HCT116 (cell line): ENCODE data around the gene EPHA3. TPM values are rescaled to one million over a fixed set of nuclear protein-coding genes. Genes with fewer than 3 reads are reported as not detected.

Source experiments
- ATAC-seq: fragments of 200-7000 bp; cut with Tn5 transposase; 2 replicates; pipeline ENCODE4 v1.9.1; 2020; ENCODE audit warnings: mild to moderate bottlenecking, moderate library complexity
- BruUV-seq: library from RNA; stranded (reverse); fragments of 400-500 nt; replicated peaks from 2 replicates; lab custom pipeline; 2021; lab: Mats Ljungman, UMichigan
- CTCF ChIA-PET: fragments of 300-600 bp; sonication (Branson Sonifier 250); formaldehyde crosslinking; loops from one replicate; lab custom pipeline; 2021; ENCODE audit warnings: antibody characterized with exemption; lab: Charles Lee
- POLR2A ChIA-PET: fragments of 300-600, 350-600 bp; sonication (Branson Sonifier 250); formaldehyde crosslinking; loops from one replicate; lab custom pipeline; 2021; ENCODE audit warnings: antibody characterized with exemption; lab: Charles Lee
- RAD21 ChIA-PET, 2 experiments: fragments of 300-600 bp; sonication (Branson Sonifier 250); formaldehyde crosslinking; loops; one replicate each; lab custom pipeline; 2023; ENCODE audit warnings: low total read pairs in 2 of 2; ENCODE audit not compliant: uncharacterized antibody in 2 of 2, unreplicated experiment in 2 of 2, low non-redundant PET in 1 of 2; lab: Charles Lee
- DNase-seq: peaks from one replicate; pipeline ENCODE4 v3.0.0-alpha.2; 2010; ENCODE audit warnings: low read depth, low spot score
- H2AFZ ChIP-seq: fragments of 200-600 bp; shearing (Covaris generic), sonication (generic); 2 replicates; pipeline ENCODE4 v1.6.1; 2017; ENCODE audit warnings: low read depth, mixed run types, mixed read lengths, antibody characterized with exemption, low read length; ENCODE audit not compliant: poor library complexity, severe bottlenecking
- H3K27ac ChIP-seq: 2 replicates; pipeline ENCODE4 v1.5.1; 2012; ENCODE audit warnings: low read depth, low read length
- H3K27me3 ChIP-seq: fragments of 200-600 bp; sonication (generic); 2 replicates; pipeline ENCODE4 v1.6.1; 2016; ENCODE audit warnings: mixed run types, low read length, mixed read lengths; ENCODE audit not compliant: insufficient read depth
- H3K36me3 ChIP-seq, 2 experiments: fragments of 200-500 bp in 1 of 2; fragments of 200-600 bp in 1 of 2; sonication (Bioruptor generic) in 1 of 2; sonication (generic) in 1 of 2; 2 replicates each; pipeline versions ENCODE4 v1.5.1 to v1.6.1; 2014 to 2016; ENCODE audit warnings: low read length in 2 of 2, inconsistent platforms in 1 of 2, mixed read lengths in 1 of 2, mixed run types in 1 of 2; ENCODE audit not compliant: insufficient read depth in 2 of 2, control insufficient read depth in 1 of 2
- H3K4me1 ChIP-seq, 2 experiments: fragments of 200-600 bp in 1 of 2; sonication (generic) in 1 of 2; 2 replicates each; pipeline versions ENCODE4 v1.5.1 to v1.6.1; 2012 to 2017; ENCODE audit warnings: low read length in 2 of 2, inconsistent platforms in 1 of 2, mild to moderate bottlenecking in 1 of 2, mixed read lengths in 1 of 2, mixed run types in 1 of 2, moderate library complexity in 1 of 2; ENCODE audit not compliant: insufficient read depth in 2 of 2, control insufficient read depth in 1 of 2
- H3K4me2 ChIP-seq: fragments of 200-600 bp; sonication (generic); 2 replicates; pipeline ENCODE4 v1.6.1; 2017; ENCODE audit warnings: mixed run types, low read length, mixed read lengths
- H3K4me3 ChIP-seq, 2 experiments: fragments of 200-600 bp in 1 of 2; sonication (generic) in 1 of 2; replicated peaks in 1 of 2; 2 replicates each; pipeline ENCODE4 v1.5.1; 2011 to 2016; ENCODE audit warnings: low read length in 2 of 2, control low read depth in 1 of 2, low read depth in 1 of 2, mild to moderate bottlenecking in 1 of 2, mixed read lengths in 1 of 2, mixed run types in 1 of 2
- H3K79me2 ChIP-seq: fragments of 200-600 bp; sonication (generic); 2 replicates; pipeline ENCODE4 v1.6.1; 2017; ENCODE audit warnings: mild to moderate bottlenecking, mixed run types, low read length, moderate library complexity, mixed read lengths; ENCODE audit not compliant: insufficient read depth
- H3K9ac ChIP-seq: fragments of 200-600 bp; sonication (generic); 2 replicates; pipeline ENCODE4 v1.6.1; 2016; ENCODE audit warnings: low read length, mixed read lengths
- H3K9me2 ChIP-seq: fragments of 200-600 bp; sonication (generic), shearing (Covaris generic); 2 replicates; pipeline ENCODE4 v1.6.1; 2017; ENCODE audit warnings: mixed run types, mild to moderate bottlenecking, moderate library complexity; ENCODE audit not compliant: insufficient read depth
- H3K9me3 ChIP-seq, 2 experiments: fragments of 200-500 bp in 1 of 2; fragments of 200-600 bp in 1 of 2; sonication (Bioruptor generic) in 1 of 2; sonication (generic) in 1 of 2; 2 replicates each; pipeline ENCODE4 v1.6.1; 2014 to 2017; ENCODE audit warnings: low read length in 2 of 2, mixed read lengths in 2 of 2, inconsistent platforms in 1 of 2, low read depth in 1 of 2, mild to moderate bottlenecking in 1 of 2, mixed run types in 1 of 2, moderate library complexity in 1 of 2; ENCODE audit not compliant: control insufficient read depth in 1 of 2, insufficient read depth in 1 of 2
- H4K20me1 ChIP-seq: fragments of 200-600 bp; sonication (generic), shearing (Covaris generic); 2 replicates; pipeline ENCODE4 v1.6.1; 2017; ENCODE audit warnings: mixed run types, mild to moderate bottlenecking, moderate library complexity; ENCODE audit not compliant: insufficient read depth
- EGR1 ChIP-seq: IDR thresholded peaks from 2 replicates; pipeline ENCODE4 v1.6.1; 2012; ENCODE audit warnings: low read depth
- EZH2 ChIP-seq: fragments of 200-600 bp; sonication (generic); IDR thresholded peaks from 2 replicates; pipeline ENCODE4 v1.6.1; 2017; ENCODE audit warnings: antibody characterized with exemption, mixed run types
- EZH2phosphoT487 ChIP-seq: fragments of 200-600 bp; IDR thresholded peaks from 2 replicates; pipeline ENCODE4 v1.6.1; 2018; ENCODE audit warnings: antibody characterized with exemption, borderline replicate concordance
- FOSL1 ChIP-seq: IDR thresholded peaks from 2 replicates; pipeline ENCODE4 v1.6.1; 2012; ENCODE audit warnings: low read depth
- JUND ChIP-seq: IDR thresholded peaks from 2 replicates; pipeline ENCODE4 v1.6.1; 2012
- POLR2A ChIP-seq: IDR thresholded peaks from 2 replicates; pipeline ENCODE4 v1.7.0; 2011; ENCODE audit warnings: borderline replicate concordance; ENCODE audit not compliant: insufficient read depth, insufficient read length; ENCODE audit errors: extremely low read depth
- POLR2AphosphoS5 ChIP-seq: IDR thresholded peaks from 2 replicates; pipeline ENCODE4 v1.6.1; 2011; ENCODE audit warnings: mild to moderate bottlenecking, low read depth, low read length, moderate library complexity
- RAD21 ChIP-seq: IDR thresholded peaks from 2 replicates; pipeline ENCODE4 v1.6.1; 2012; ENCODE audit warnings: low read depth, mild to moderate bottlenecking
- SIN3A ChIP-seq: IDR thresholded peaks from 2 replicates; pipeline ENCODE4 v1.6.1; 2012; ENCODE audit warnings: low read depth
- TCF7L2 ChIP-seq: IDR thresholded peaks from 2 replicates; pipeline ENCODE4 v1.7.0; 2011; ENCODE audit warnings: borderline replicate concordance, inconsistent platforms; ENCODE audit not compliant: insufficient read depth, insufficient read length; ENCODE audit errors: extremely low read depth
- ZFX ChIP-seq: fragments of 450-650 bp; IDR thresholded peaks from 2 replicates; pipeline ENCODE4 v1.6.1; 2017
- intact Hi-C: fragments of 100-400 bp; cut with micrococcal nuclease; formaldehyde crosslinking; loops from 2 replicates; pipeline ENCODE4 v1.10.0; 2022
- total RNA-seq: library from RNA; stranded (reverse); gene quantifications from one replicate; pipeline ENCODE4 v1.2.1, GENCODE V29; 2021; ENCODE audit not compliant: unreplicated experiment
- TF ChIP-seq, protein P1 (sequence below), 3 experiments: fragments of 200-600 bp in 1 of 3; sonication (generic) in 1 of 3; IDR thresholded peaks in 2 of 3; conservative IDR thresholded peaks in 1 of 3; 2 replicates each; pipeline ENCODE4 v1.5.1; 2012 to 2017; ENCODE audit warnings: low read depth in 2 of 3, low read length in 2 of 3, antibody characterized with exemption in 1 of 3, borderline replicate concordance in 1 of 3, control low read depth in 1 of 3, mild to moderate bottlenecking in 1 of 3, mixed read lengths in 1 of 3, mixed run types in 1 of 3, moderate library complexity in 1 of 3; ENCODE audit not compliant: insufficient read depth in 1 of 3
- TF ChIP-seq, protein P2 (sequence below): IDR thresholded peaks from 2 replicates; pipeline ENCODE4 v1.6.1; 2012; ENCODE audit warnings: low read depth

The EPHA3 gene
- total RNA-seq, 1 experiment from 2014 or later = not detected

- ATAC-seq (no peak), DNase-seq (no peak)
- no peak overlapping the region for H2AFZ ChIP-seq
- TF ChIP-seq TCF7L2 (no peak), POLR2A (no peak), RAD21 (no peak), ZFX (no peak)
- no peak overlapping the region for H3K4me3 ChIP-seq
- ChIA-PET CTCF (no interaction called here), RAD21 (no interaction called here), POLR2A (no interaction called here)
- no peaks in the 10 kb centered on the region for H3K36me3 ChIP-seq
- H3K4me1 ChIP-seq = no peaks in the 10 kb centered on the region
- no peaks in the 10 kb centered on the region for H3K27me3 ChIP-seq
- H3K79me2 ChIP-seq = no peaks in the 10 kb centered on the region
- H3K9ac ChIP-seq = no peak overlapping the region
- intact Hi-C loops = no loop called here
- H4K20me1 ChIP-seq = no peaks in the 10 kb centered on the region
- no peak overlapping the region for H3K27ac ChIP-seq
- BruUV-seq = no TSS peak
- no peak overlapping the region for H3K4me2 ChIP-seq
- no peaks in the 10 kb centered on the region for H3K9me2 ChIP-seq
- H3K9me3 ChIP-seq = peaks cover 6 to 10% of the 10 kb centered on the region in 2 experiments
Observed at GRCh38 chr3:89165636-89166263, 58.3 kb downstream of the EPHA3 start.

- no peak for ATAC-seq
- ChIA-PET POLR2A (no interaction called here), RAD21 (no interaction called here)
Observed at GRCh38 chr3:89171687-89172545, 64.5 kb downstream of the EPHA3 start.

More at GRCh38 chr3:89171687-89172545, 64.5 kb downstream of the EPHA3 start:
- intact Hi-C loops = no loop called here
- Histone ChIP-seq H3K27me3 (no peaks in the 10 kb centered on the region), H3K9me2 (no peaks in the 10 kb centered on the region), H3K9ac (no peak overlapping the region), H3K4me3 (no peak overlapping the region), H3K4me1 (no peaks in the 10 kb centered on the region), H3K27ac (no peak overlapping the region)
- DNase-seq = no peak
- TF ChIP-seq EZH2 (no peak), POLR2A (no peak), RAD21 (no peak), SIN3A (no peak), EGR1 (no peak), POLR2AphosphoS5 (no peak), FOSL1 (no peak), ZFX (no peak), EZH2phosphoT487 (no peak), JUND (no peak)
- TF ChIP-seq, protein P1, sequence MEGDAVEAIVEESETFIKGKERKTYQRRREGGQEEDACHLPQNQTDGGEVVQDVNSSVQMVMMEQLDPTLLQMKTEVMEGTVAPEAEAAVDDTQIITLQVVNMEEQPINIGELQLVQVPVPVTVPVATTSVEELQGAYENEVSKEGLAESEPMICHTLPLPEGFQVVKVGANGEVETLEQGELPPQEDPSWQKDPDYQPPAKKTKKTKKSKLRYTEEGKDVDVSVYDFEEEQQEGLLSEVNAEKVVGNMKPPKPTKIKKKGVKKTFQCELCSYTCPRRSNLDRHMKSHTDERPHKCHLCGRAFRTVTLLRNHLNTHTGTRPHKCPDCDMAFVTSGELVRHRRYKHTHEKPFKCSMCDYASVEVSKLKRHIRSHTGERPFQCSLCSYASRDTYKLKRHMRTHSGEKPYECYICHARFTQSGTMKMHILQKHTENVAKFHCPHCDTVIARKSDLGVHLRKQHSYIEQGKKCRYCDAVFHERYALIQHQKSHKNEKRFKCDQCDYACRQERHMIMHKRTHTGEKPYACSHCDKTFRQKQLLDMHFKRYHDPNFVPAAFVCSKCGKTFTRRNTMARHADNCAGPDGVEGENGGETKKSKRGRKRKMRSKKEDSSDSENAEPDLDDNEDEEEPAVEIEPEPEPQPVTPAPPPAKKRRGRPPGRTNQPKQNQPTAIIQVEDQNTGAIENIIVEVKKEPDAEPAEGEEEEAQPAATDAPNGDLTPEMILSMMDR (IDR thresholded peaks at IDR 0.05 in 2 of 3, conservative IDR thresholded peaks at IDR 0.05 in 1 of 3; ENCODE audit: borderline replicate concordance in 1 of 3, insufficient read depth in 1 of 3, low read depth in 2 of 3, low read length in 2 of 3) = no peak
- TF ChIP-seq, protein P2, sequence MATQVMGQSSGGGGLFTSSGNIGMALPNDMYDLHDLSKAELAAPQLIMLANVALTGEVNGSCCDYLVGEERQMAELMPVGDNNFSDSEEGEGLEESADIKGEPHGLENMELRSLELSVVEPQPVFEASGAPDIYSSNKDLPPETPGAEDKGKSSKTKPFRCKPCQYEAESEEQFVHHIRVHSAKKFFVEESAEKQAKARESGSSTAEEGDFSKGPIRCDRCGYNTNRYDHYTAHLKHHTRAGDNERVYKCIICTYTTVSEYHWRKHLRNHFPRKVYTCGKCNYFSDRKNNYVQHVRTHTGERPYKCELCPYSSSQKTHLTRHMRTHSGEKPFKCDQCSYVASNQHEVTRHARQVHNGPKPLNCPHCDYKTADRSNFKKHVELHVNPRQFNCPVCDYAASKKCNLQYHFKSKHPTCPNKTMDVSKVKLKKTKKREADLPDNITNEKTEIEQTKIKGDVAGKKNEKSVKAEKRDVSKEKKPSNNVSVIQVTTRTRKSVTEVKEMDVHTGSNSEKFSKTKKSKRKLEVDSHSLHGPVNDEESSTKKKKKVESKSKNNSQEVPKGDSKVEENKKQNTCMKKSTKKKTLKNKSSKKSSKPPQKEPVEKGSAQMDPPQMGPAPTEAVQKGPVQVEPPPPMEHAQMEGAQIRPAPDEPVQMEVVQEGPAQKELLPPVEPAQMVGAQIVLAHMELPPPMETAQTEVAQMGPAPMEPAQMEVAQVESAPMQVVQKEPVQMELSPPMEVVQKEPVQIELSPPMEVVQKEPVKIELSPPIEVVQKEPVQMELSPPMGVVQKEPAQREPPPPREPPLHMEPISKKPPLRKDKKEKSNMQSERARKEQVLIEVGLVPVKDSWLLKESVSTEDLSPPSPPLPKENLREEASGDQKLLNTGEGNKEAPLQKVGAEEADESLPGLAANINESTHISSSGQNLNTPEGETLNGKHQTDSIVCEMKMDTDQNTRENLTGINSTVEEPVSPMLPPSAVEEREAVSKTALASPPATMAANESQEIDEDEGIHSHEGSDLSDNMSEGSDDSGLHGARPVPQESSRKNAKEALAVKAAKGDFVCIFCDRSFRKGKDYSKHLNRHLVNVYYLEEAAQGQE = no peak
- TF ChIP-seq, all 23 proteins: peak for 0
- Histone ChIP-seq H3K4me2 (no peak overlapping the region), H3K36me3 (no peaks in the 10 kb centered on the region), H2AFZ (no peak overlapping the region), H3K9me3 (peaks cover 8 to 12% of the 10 kb centered on the region in 2 experiments), H3K79me2 (no peaks in the 10 kb centered on the region), H4K20me1 (no peaks in the 10 kb centered on the region)
- CTCF ChIA-PET = no interaction called here
- no TSS peak for BruUV-seq
